Fibroblast of pulmonary artery (primary cell): ENCODE results near the gene BACH1.

Source experiments
- DNase-seq: peaks from one replicate; pipeline ENCODE4 v3.0.0-alpha.2; 2010; ENCODE audit warnings: low read depth
- H3K4me3 ChIP-seq: replicated peaks from 2 replicates; pipeline ENCODE4 v1.5.1; 2011; ENCODE audit warnings: low read depth, mild to moderate bottlenecking, control low read depth, low read length, moderate library complexity
- TF ChIP-seq, protein P1 (sequence below): IDR thresholded peaks from 2 replicates; pipeline ENCODE4 v1.5.1; 2011; ENCODE audit warnings: mild to moderate bottlenecking, control low read depth, low read length, inconsistent platforms; ENCODE audit errors: missing control alignments

BACH1 gene

GRCh38 chr21:29290240-29290639 is 8.5 kb upstream of the BACH1 start:
- TF ChIP-seq, protein P1, sequence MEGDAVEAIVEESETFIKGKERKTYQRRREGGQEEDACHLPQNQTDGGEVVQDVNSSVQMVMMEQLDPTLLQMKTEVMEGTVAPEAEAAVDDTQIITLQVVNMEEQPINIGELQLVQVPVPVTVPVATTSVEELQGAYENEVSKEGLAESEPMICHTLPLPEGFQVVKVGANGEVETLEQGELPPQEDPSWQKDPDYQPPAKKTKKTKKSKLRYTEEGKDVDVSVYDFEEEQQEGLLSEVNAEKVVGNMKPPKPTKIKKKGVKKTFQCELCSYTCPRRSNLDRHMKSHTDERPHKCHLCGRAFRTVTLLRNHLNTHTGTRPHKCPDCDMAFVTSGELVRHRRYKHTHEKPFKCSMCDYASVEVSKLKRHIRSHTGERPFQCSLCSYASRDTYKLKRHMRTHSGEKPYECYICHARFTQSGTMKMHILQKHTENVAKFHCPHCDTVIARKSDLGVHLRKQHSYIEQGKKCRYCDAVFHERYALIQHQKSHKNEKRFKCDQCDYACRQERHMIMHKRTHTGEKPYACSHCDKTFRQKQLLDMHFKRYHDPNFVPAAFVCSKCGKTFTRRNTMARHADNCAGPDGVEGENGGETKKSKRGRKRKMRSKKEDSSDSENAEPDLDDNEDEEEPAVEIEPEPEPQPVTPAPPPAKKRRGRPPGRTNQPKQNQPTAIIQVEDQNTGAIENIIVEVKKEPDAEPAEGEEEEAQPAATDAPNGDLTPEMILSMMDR = no peak
- H3K4me3 ChIP-seq = no peak overlapping the region
- DNase-seq = no peak

- no peak for DNase-seq
- TF ChIP-seq, protein P1 = no peak
- no peak overlapping the region for H3K4me3 ChIP-seq
Observed at GRCh38 chr21:29293495-29293894, 5.2 kb upstream of the BACH1 start.

DNA sequence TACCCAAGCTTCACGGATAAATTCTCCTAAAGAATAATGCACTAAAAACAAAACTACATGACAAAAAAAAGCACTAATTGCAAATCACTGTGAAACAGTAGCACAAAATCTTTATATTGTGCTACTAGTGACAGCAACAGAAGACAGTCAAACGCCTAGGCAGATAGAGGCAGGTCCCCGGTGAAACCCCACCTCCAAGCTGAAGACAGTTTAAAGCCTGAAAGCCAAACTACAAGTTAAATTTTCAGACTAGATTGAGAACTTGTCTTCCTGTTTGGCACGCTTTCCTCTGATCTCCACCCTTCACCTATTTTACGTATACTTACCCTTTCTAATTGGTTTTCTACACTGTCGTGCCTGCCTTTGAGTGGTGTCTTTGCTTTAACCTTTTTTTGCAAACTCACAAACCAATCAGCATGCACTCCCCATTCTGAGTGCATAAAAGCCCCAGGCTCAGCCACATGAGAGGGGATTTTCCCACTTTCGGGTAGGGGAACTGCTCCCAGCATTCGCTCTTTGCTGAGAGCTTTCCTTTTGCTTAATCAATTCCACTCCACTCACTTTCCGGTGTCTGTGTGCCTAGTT is 3.6 kb upstream of the BACH1 start:
- no peak for DNase-seq
- TF ChIP-seq, protein P1 = no peak
- H3K4me3 ChIP-seq = no peak overlapping the region

GRCh38 chr21:29296446-29296845 is 2.3 kb upstream of the BACH1 start:
- H3K4me3 ChIP-seq = no peak overlapping the region
- DNase-seq = no peak
- TF ChIP-seq, protein P1 = no peak

GRCh38 chr21:29297483-29298347 is 1.0 kb upstream of the BACH1 start:
- H3K4me3 ChIP-seq = peak overlapping the region; percentile 95

DNA sequence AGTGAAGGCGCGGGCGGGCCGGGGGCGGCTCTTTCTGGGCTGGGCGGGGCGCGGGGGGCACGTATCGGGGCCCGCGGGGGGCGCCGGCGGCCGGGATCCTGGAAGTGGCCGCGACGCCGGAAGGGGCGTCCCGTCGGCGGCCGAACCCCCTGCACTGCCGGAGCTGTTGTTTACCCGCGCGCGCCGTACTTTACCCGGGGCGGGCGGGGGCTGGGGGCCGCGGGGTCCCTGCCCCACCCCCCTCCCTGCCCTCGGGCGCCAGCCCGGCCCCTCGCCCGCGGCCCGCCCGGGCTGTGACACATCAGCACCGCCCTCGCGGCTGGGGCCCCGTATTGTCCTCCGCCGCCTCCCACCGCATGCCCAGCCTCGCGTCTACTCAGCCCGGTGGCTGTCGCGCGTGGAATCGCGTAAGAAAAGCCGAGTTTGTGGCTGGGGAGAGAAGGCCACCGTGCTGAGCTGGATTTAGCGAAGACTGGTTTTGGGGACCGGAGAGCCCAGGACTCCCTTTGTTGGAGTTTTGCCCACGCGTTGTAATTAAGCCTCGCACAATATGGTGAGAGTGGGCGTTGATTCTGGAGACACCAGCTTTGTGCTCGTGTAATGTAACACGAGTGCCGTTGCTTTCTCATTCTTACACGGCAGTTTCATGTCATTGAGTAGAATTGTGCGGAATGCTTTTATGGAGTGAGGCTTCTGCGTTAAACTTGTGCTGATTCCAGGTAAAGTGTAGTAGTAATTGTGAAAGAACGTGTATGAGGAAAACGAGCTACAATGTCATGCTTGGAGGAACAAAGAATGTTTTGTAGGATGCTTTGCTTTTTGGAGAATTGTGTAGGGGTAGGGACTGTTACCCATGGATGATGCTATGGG is 559 bp downstream of the BACH1 start:
- TF ChIP-seq, protein P1 = no peak
- DNase-seq = peak; percentile 57
- peak overlapping the region; percentile 95 for H3K4me3 ChIP-seq

More at GRCh38 chr21:29297483-29298347, 1.0 kb upstream of the BACH1 start:
- TF ChIP-seq, protein P1 = no peak
- no peak for DNase-seq
